B cell (primary cell): ENCODE data around the gene SNX32. TPM values are rescaled to one million over a fixed set of nuclear protein-coding genes. Genes with fewer than 3 reads are reported as not detected.
A peak's percentile ranks its signal among the peaks of the same experiment; 100 is the strongest.

Source experiments
- ATAC-seq: fragments of 200-7000 bp; cut with Tn5 transposase; one replicate; pipeline ENCODE4 v1.10.0; 2021; ENCODE audit warnings: low read depth, mild to moderate bottlenecking, moderate number of reproducible peaks, moderate library complexity
- CTCF ChIA-PET: fragments of 350-600 bp; sonication (Branson Sonifier 250); formaldehyde crosslinking; loops from one replicate; lab custom pipeline; 2021; ENCODE audit warnings: antibody characterized with exemption, inconsistent platforms; lab: Charles Lee
- POLR2A ChIA-PET: fragments of 350-600 bp; sonication (Branson Sonifier 250); formaldehyde crosslinking; loops from one replicate; lab custom pipeline; 2021; ENCODE audit warnings: antibody characterized with exemption; lab: Charles Lee
- DNase-seq: peaks from one replicate; pipeline ENCODE4 v3.0.0; 2013
- H2AFZ ChIP-seq: 2 replicates; pipeline ENCODE4 v1.6.1; 2012; ENCODE audit warnings: mild to moderate bottlenecking, low read depth, low read length; ENCODE audit not compliant: insufficient read depth, poor library complexity, severe bottlenecking
- H3K27ac ChIP-seq, 2 donors: 1 replicate in 1 of 2; 2 replicates in 1 of 2; pipeline ENCODE4 v1.5.1; 2012 to 2013; ENCODE audit warnings: low read length in 2 of 2, mild to moderate bottlenecking in 2 of 2, moderate library complexity in 1 of 2
- H3K27me3 ChIP-seq, 4 experiments: fragments of 200-600 bp in 1 of 4; sonication (generic) in 1 of 4; replicated peaks in 1 of 4; 1 replicate in 2 of 4; 2 replicates in 2 of 4; pipeline versions ENCODE4 v1.6.1 to v1.7.0; 2013 to 2016; ENCODE audit warnings: low read length in 3 of 4, mild to moderate bottlenecking in 2 of 4, mixed read lengths in 1 of 4, moderate library complexity in 1 of 4; ENCODE audit not compliant: insufficient read depth in 4 of 4, control insufficient read depth in 3 of 4; ENCODE audit errors: control extremely low read depth in 1 of 4
- H3K36me3 ChIP-seq, 2 experiments: replicated peaks in 1 of 2; 1 replicate in 1 of 2; 2 replicates in 1 of 2; pipeline versions ENCODE4 v1.6.1 to v1.7.1; 2013; ENCODE audit warnings: low read length in 1 of 2; ENCODE audit not compliant: insufficient read depth in 2 of 2, control insufficient read depth in 1 of 2; ENCODE audit errors: control extremely low read depth in 1 of 2, extremely low read depth in 1 of 2
- H3K4me1 ChIP-seq, 2 donors: fragments of 200-600 bp in 1 of 2; sonication (generic) in 1 of 2; 1 replicate in 1 of 2; 2 replicates in 1 of 2; pipeline versions ENCODE4 v1.5.1 to v1.6.1; 2013 to 2017; ENCODE audit warnings: low read length in 2 of 2; ENCODE audit not compliant: control insufficient read depth in 2 of 2, insufficient read depth in 2 of 2
- H3K4me2 ChIP-seq: replicated peaks from 2 replicates; pipeline ENCODE3; 2012; ENCODE audit warnings: mild to moderate bottlenecking, low read depth, low read length; ENCODE audit not compliant: poor library complexity, severe bottlenecking
- H3K4me3 ChIP-seq, 5 experiments: fragments of 200-600 bp in 1 of 5; sonication (generic) in 1 of 5; 1 replicate in 3 of 5; 2 replicates in 2 of 5; pipeline versions ENCODE4 v1.5.1 to v1.7.0; 2011 to 2016; ENCODE audit warnings: low read length in 4 of 5, mild to moderate bottlenecking in 4 of 5, low read depth in 2 of 5, control low read depth in 1 of 5, moderate library complexity in 1 of 5; ENCODE audit not compliant: insufficient read depth in 1 of 5; ENCODE audit errors: control extremely low read depth in 1 of 5, extremely low read depth in 1 of 5
- H3K79me2 ChIP-seq: fragments of 200-600 bp; sonication (generic); one replicate; pipeline ENCODE4 v1.6.0; 2016; ENCODE audit warnings: low read length; ENCODE audit not compliant: control insufficient read depth, insufficient read depth
- H3K9ac ChIP-seq: fragments of 200-600 bp; sonication (generic); 2 replicates; pipeline ENCODE4 v1.6.1; 2017; ENCODE audit warnings: mild to moderate bottlenecking, low read length, moderate library complexity
- H3K9me3 ChIP-seq, 3 donors: one replicate each; pipeline versions ENCODE4 v1.6.1 to v1.7.1; 2013; ENCODE audit warnings: low read length in 2 of 3; ENCODE audit not compliant: control insufficient read depth in 2 of 3, insufficient read depth in 1 of 3; ENCODE audit errors: control extremely low read depth in 1 of 3
- H4K20me1 ChIP-seq: 2 replicates; pipeline ENCODE4 v1.6.0; 2012; ENCODE audit warnings: mild to moderate bottlenecking, low read length; ENCODE audit not compliant: insufficient read depth, control insufficient read depth, poor library complexity, severe bottlenecking
- H3K27ac Mint-ChIP-seq: one replicate; pipeline ENCODE4 v1.8.0; 2021; ENCODE audit warnings: mixed read lengths
- H3K27me3 Mint-ChIP-seq: one replicate; pipeline ENCODE4 v1.8.0; 2021; ENCODE audit warnings: mixed read lengths
- H3K4me1 Mint-ChIP-seq: one replicate; pipeline ENCODE4 v1.8.0; 2021; ENCODE audit warnings: mixed read lengths
- H3K4me3 Mint-ChIP-seq: one replicate; pipeline ENCODE4 v1.8.0; 2021; ENCODE audit warnings: mixed read lengths
- H3K9me3 Mint-ChIP-seq: one replicate; pipeline ENCODE4 v1.8.0; 2022; ENCODE audit warnings: mixed read lengths; ENCODE audit not compliant: insufficient read depth
- EZH2 ChIP-seq: IDR thresholded peaks from 2 replicates; pipeline ENCODE4 v1.6.1; 2012; ENCODE audit warnings: borderline replicate concordance, low read depth, mild to moderate bottlenecking, moderate library complexity, low read length; ENCODE audit not compliant: insufficient read depth, poor library complexity, severe bottlenecking
- WGBS: methylation state at CpG from one replicate; pipeline ENCODE4 v1.1.5; 2013; ENCODE audit warnings: missing lambda C conversion rate; ENCODE audit not compliant: insufficient coverage; 5-methylcytosine and 5-hydroxymethylcytosine counted together
- intact Hi-C: fragments of 100-400 bp; cut with micrococcal nuclease; formaldehyde crosslinking; loops from one replicate; pipeline ENCODE4 v1.10.0; 2022
- polyA plus RNA-seq: library from polyadenylated mRNA; depleted of rRNA; stranded (reverse); fragments of >200 nt; gene quantifications from 2 replicates; pipeline ENCODE4 v1.2.3, GENCODE V29; 2012
- total RNA-seq, 2 donors: library from RNA; stranded (reverse); fragments of 120-200 nt in 1 of 2; gene quantifications; 1 replicate in 1 of 2; 2 replicates in 1 of 2; pipeline versions ENCODE4 v1.2.3 to v1.2.4, GENCODE V29; 2013 to 2022
- TF ChIP-seq, protein P1 (sequence below): fragments of 200-600 bp; IDR thresholded peaks from one replicate; pipeline ENCODE4 v1.8.0; 2022; ENCODE audit warnings: antibody characterized with exemption, mild to moderate bottlenecking

The SNX32 gene
- total and polyA plus RNA-seq, 2 donors (not counting 1 experiment from before 2014, with no cell fraction given) = 0.57 to 0.89 TPM

DNA sequence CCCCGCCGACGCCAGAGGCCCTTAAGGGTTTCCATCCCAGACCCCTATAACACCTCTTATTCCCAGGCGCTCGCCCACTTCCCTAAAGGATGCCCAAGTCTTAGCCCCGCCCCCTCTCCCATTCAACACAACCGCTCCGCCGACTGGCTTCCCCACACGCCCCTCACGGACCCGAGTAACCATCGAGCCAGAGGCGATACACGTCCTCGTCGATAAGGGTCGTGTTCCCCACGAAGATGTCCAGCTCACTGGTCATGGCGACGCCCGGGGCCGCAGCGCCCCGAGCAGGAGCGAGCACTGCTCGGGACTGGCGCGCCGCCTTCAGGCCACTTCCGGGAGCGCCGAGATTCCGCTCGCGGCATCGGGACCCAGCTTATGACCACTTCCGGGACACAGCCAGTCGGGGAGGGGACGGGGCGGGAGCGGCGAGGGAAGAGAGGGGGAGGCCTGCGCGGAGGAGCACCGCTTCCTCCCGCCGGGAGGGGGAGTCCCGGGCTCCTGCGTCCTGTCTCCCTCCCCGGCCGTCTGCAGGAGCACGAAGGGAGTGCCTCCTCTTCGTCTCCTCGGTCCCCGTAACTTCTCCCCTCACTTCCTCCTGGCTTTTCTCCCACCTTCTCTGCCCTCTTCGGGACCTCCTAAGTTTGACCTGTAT, 54.5 kb downstream of the SNX32 start, which contains the start of gene FIBP:
Gene FIBP, minus strand, starts transcription at position 309 of the 652 bp plus-strand sequence. Its CDS starts 53 bp downstream, at position 256.
- Histone ChIP-seq H3K36me3 (peaks cover 0 to 27% of the 10 kb centered on the region in 2 experiments), H3K4me1 (peaks cover 47 to 63% of the 10 kb centered on the region in 2 donors), H3K9me3 (no peaks in the 10 kb centered on the region), H2AFZ (peak within 1 kb of the TSS; percentile 99), H3K27ac (peak within 1 kb of the TSS; percentile 85), H3K79me2 (peaks cover 40% of the 10 kb centered on the region), H4K20me1 (peaks cover 26% of the 10 kb centered on the region), H3K4me2 (peak within 1 kb of the TSS; percentile 99), H3K4me3 (peak within 1 kb of the TSS; percentile 63 to 88 (median 75)), H3K27me3 (no peaks in the 10 kb centered on the region), H3K9ac (peak within 1 kb of the TSS; percentile 96)
- Mint-ChIP-seq H3K27ac (peak within 1 kb of the TSS; percentile 98), H3K4me3 (peak within 1 kb of the TSS; percentile 98), H3K4me1 (peaks cover 66% of the 10 kb centered on the region), H3K27me3 (no peaks in the 10 kb centered on the region), H3K9me3 (no peaks in the 10 kb centered on the region)
- ATAC-seq = peak; percentile 64
- CTCF ChIA-PET = interaction anchor here (0.6 to 15.5 kb wide), 35 partner anchors 10 to 516 kb away, joined by 3 to 244 read pairs (median 6); partner anchors contain the start of genes BANF1, C11orf68, CFL1 and CTSW
- POLR2A ChIA-PET = interaction anchor here (0.6 to 6.2 kb wide), 24 partner anchors 10 to 1109 kb away, joined by 3 to 65 read pairs (median 5); partner anchors contain the start of genes BANF1, C11orf68, CFL1 and DRAP1
- WGBS = under 1% methylated on average over 49 of the region's 57 CpGs
- DNase-seq = peak; percentile 96
- intact Hi-C loops = loop anchor here (1.0 to 2.0 kb wide), 6 partner anchors 15 to 114 kb away; partner anchors contain the start of genes BANF1, C11orf68, DRAP1 and EFEMP2
- TF ChIP-seq, protein P1, sequence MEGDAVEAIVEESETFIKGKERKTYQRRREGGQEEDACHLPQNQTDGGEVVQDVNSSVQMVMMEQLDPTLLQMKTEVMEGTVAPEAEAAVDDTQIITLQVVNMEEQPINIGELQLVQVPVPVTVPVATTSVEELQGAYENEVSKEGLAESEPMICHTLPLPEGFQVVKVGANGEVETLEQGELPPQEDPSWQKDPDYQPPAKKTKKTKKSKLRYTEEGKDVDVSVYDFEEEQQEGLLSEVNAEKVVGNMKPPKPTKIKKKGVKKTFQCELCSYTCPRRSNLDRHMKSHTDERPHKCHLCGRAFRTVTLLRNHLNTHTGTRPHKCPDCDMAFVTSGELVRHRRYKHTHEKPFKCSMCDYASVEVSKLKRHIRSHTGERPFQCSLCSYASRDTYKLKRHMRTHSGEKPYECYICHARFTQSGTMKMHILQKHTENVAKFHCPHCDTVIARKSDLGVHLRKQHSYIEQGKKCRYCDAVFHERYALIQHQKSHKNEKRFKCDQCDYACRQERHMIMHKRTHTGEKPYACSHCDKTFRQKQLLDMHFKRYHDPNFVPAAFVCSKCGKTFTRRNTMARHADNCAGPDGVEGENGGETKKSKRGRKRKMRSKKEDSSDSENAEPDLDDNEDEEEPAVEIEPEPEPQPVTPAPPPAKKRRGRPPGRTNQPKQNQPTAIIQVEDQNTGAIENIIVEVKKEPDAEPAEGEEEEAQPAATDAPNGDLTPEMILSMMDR = peak; percentile 86
- no peak for TF ChIP-seq EZH2
